H1 (cell line): ENCODE data around the gene E2F2. TPM values are rescaled to one million over a fixed set of nuclear protein-coding genes. Genes with fewer than 3 reads are reported as not detected.

ENCODE experiments used
- RXRA ChIP-seq: IDR thresholded peaks from 2 replicates; pipeline ENCODE4 v1.6.1; 2011; ENCODE audit warnings: low read depth, mild to moderate bottlenecking, low read length, moderate library complexity; ENCODE audit not compliant: insufficient read depth
- SP2 ChIP-seq: IDR thresholded peaks from 2 replicates; pipeline ENCODE4 v1.6.1; 2012; ENCODE audit warnings: mild to moderate bottlenecking, low read length, inconsistent platforms
- YY1 ChIP-seq: IDR thresholded peaks from 2 replicates; pipeline ENCODE4 v1.6.1; 2011; ENCODE audit warnings: low read depth, mild to moderate bottlenecking, low read length
- polyA plus RNA-seq, 7 experiments: library from polyadenylated mRNA; depleted of rRNA in 3 of 7; stranded (reverse) in 5 of 7; unstranded in 2 of 7; fragments of >200 nt in 5 of 7; fragments of 200-250 nt in 2 of 7; gene quantifications; 1 replicate in 5 of 7; 2 replicates in 1 of 7; 4 replicates in 1 of 7; pipeline versions ENCODE4 v1.2.1 to v1.2.3, GENCODE V29; 2011 to 2013; ENCODE audit warnings: missing spikeins in 2 of 7, mixed read lengths in 2 of 7
- total RNA-seq: library from RNA; stranded (reverse); fragmentation: NEBNext Ultra II Directional; extraction: Animal tissue kit (Norgen Biotek cat#: 25700); gene quantifications from 2 replicates; pipeline ENCODE4 v1.2.1, GENCODE V29; 2021
- TF ChIP-seq, protein P1 (sequence below): IDR thresholded peaks from 2 replicates; pipeline ENCODE4 v1.6.1; 2011; ENCODE audit warnings: low read length, improper control_type of control experiment
- TF ChIP-seq, protein P2 (sequence below), 3 experiments: IDR thresholded peaks; 1 replicate in 2 of 3; 2 replicates in 1 of 3; pipeline versions ENCODE4 v1.5.1 to v1.6.1; 2011; ENCODE audit warnings: low read length in 3 of 3, mild to moderate bottlenecking in 3 of 3, inconsistent platforms in 2 of 3, low read depth in 1 of 3, moderate library complexity in 1 of 3; ENCODE audit not compliant: insufficient read depth in 1 of 3; ENCODE audit errors: control extremely low read depth in 1 of 3

The E2F2 gene
- total and polyA plus RNA-seq, 2 of the 8 experiments (the other 6 are each of a cell fraction or from before 2014, with no cell fraction given): 1.8 to 7.0 TPM

DNA sequence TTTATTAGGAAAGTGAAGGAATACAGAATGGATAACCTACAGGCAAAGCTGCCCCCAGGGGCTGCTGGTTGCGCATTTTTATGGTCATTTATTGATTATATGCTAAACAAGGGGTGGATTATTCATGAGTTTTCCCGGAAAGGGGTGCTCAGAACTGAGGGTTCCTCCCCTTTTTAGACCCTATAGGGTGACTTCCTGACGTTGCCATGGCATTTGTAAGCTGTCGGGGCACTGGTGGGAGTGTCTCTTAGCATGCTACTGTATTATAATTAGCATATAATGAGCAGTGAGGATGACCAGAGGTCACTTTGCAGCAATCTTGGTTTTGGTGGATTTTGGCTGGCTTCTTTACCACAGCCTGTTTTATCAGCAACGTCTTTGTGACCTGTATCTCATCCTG is 41.2 kb downstream of the E2F2 start (continued):
- TF ChIP-seq, protein P1, sequence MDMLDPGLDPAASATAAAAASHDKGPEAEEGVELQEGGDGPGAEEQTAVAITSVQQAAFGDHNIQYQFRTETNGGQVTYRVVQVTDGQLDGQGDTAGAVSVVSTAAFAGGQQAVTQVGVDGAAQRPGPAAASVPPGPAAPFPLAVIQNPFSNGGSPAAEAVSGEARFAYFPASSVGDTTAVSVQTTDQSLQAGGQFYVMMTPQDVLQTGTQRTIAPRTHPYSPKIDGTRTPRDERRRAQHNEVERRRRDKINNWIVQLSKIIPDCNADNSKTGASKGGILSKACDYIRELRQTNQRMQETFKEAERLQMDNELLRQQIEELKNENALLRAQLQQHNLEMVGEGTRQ: no peak
- TF ChIP-seq RXRA (no peak), YY1 (no peak), SP2 (no peak)
- TF ChIP-seq, protein P2, sequence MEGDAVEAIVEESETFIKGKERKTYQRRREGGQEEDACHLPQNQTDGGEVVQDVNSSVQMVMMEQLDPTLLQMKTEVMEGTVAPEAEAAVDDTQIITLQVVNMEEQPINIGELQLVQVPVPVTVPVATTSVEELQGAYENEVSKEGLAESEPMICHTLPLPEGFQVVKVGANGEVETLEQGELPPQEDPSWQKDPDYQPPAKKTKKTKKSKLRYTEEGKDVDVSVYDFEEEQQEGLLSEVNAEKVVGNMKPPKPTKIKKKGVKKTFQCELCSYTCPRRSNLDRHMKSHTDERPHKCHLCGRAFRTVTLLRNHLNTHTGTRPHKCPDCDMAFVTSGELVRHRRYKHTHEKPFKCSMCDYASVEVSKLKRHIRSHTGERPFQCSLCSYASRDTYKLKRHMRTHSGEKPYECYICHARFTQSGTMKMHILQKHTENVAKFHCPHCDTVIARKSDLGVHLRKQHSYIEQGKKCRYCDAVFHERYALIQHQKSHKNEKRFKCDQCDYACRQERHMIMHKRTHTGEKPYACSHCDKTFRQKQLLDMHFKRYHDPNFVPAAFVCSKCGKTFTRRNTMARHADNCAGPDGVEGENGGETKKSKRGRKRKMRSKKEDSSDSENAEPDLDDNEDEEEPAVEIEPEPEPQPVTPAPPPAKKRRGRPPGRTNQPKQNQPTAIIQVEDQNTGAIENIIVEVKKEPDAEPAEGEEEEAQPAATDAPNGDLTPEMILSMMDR (IDR thresholded peaks at IDR 0.05; ENCODE audit: control extremely low read depth in 1 of 3, insufficient read depth in 1 of 3, low read depth in 1 of 3, low read length in 3 of 3): no peak
